Measurements from ENCODE around the gene OTX2. TPM values are rescaled to one million over a fixed set of nuclear protein-coding genes. Genes with fewer than 3 reads are reported as not detected.

The OTX2 gene
- total RNA-seq, 1 experiment from 2014 or later = not detected

DNA sequence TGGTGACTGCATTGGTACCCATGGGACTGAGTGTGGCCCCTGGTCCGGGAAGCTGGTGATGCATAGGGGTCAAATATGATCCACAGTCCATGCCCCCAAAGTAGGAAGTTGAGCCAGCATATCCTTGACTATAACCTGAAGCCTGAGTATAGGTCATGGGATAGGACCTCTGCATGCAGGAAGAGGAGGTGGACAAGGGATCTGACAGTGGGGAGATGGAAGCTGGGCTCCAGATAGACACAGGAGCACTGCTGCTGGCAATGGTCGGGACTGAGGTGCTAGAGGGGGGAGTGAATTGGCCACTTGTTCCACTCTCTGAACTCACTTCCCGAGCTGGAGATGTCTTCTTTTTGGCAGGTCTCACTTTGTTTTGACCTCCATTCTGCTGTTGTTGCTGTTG, 8.4 kb downstream of the OTX2 start:
- H3K27me3 ChIP-seq (ENCODE audit: control insufficient read depth, insufficient read depth, low read length) = no peaks in the 10 kb centered on the region; the same call in 1 of the 2 replicates

DNA sequence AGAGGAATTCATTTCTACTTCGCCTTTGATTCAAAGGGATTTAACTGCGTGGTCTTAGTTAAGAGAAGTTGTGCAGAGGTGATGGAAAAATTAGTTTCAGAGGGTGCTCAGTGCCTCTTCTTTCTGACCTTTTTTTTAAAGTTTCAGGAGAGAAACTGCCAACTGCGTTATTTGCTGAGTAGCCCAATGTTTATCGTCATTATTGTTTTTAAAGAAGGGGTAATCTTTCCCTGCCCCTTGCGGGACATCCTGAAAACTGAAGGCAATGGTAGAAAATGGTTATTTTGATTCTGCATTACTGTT, 11.0 kb downstream of the OTX2 start:
- H3K36me3 ChIP-seq (ENCODE audit: control insufficient read depth, insufficient read depth, low read length) = no peaks in the 10 kb centered on the region
- no peaks in the 10 kb centered on the region; the same call in 1 of the 2 replicates for H3K27me3 ChIP-seq (ENCODE audit: control insufficient read depth, insufficient read depth, low read length)
- no peak for ATAC-seq
- no peaks in the 10 kb centered on the region for H3K9me3 ChIP-seq (ENCODE audit: control insufficient read depth, insufficient read depth, low read depth, low read length)
- ChIA-PET CTCF (no interaction called here), POLR2A (no interaction called here)
- H3K27ac ChIP-seq (ENCODE audit: low read length) = no peak overlapping the region
- no TSS peak for BruUV-seq (replicated peaks)
- no peak for DNase-seq (ENCODE audit: low read depth, low spot score)
- TF ChIP-seq, protein P1, sequence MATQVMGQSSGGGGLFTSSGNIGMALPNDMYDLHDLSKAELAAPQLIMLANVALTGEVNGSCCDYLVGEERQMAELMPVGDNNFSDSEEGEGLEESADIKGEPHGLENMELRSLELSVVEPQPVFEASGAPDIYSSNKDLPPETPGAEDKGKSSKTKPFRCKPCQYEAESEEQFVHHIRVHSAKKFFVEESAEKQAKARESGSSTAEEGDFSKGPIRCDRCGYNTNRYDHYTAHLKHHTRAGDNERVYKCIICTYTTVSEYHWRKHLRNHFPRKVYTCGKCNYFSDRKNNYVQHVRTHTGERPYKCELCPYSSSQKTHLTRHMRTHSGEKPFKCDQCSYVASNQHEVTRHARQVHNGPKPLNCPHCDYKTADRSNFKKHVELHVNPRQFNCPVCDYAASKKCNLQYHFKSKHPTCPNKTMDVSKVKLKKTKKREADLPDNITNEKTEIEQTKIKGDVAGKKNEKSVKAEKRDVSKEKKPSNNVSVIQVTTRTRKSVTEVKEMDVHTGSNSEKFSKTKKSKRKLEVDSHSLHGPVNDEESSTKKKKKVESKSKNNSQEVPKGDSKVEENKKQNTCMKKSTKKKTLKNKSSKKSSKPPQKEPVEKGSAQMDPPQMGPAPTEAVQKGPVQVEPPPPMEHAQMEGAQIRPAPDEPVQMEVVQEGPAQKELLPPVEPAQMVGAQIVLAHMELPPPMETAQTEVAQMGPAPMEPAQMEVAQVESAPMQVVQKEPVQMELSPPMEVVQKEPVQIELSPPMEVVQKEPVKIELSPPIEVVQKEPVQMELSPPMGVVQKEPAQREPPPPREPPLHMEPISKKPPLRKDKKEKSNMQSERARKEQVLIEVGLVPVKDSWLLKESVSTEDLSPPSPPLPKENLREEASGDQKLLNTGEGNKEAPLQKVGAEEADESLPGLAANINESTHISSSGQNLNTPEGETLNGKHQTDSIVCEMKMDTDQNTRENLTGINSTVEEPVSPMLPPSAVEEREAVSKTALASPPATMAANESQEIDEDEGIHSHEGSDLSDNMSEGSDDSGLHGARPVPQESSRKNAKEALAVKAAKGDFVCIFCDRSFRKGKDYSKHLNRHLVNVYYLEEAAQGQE (IDR thresholded peaks at IDR 0.05; ENCODE audit: insufficient read depth in 1 of 2, low read depth in 2 of 2, low read length in 1 of 2) = no peak
- TF ChIP-seq POLR2AphosphoS5 (IDR thresholded peaks at IDR 0.05; ENCODE audit: low read depth, low read length) (no peak), SIN3A (IDR thresholded peaks at IDR 0.05; ENCODE audit: borderline replicate concordance, insufficient read depth, low read depth, low read length) (no peak), TCF7L2 (IDR thresholded peaks at IDR 0.05; ENCODE audit: low read depth, low read length) (no peak)
- TF ChIP-seq, protein P2, sequence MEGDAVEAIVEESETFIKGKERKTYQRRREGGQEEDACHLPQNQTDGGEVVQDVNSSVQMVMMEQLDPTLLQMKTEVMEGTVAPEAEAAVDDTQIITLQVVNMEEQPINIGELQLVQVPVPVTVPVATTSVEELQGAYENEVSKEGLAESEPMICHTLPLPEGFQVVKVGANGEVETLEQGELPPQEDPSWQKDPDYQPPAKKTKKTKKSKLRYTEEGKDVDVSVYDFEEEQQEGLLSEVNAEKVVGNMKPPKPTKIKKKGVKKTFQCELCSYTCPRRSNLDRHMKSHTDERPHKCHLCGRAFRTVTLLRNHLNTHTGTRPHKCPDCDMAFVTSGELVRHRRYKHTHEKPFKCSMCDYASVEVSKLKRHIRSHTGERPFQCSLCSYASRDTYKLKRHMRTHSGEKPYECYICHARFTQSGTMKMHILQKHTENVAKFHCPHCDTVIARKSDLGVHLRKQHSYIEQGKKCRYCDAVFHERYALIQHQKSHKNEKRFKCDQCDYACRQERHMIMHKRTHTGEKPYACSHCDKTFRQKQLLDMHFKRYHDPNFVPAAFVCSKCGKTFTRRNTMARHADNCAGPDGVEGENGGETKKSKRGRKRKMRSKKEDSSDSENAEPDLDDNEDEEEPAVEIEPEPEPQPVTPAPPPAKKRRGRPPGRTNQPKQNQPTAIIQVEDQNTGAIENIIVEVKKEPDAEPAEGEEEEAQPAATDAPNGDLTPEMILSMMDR (IDR thresholded peaks at IDR 0.05) = no peak
- in situ Hi-C loops (cut with HindIII; ENCODE audit: low pct_unique_long_range_greater_than_20kb, low sequenced_read_pairs) (no loop called here), intact Hi-C loops (cut with micrococcal nuclease; ENCODE audit: unreplicated experiment) (no loop called here)
- no peak overlapping the region for H3K4me3 ChIP-seq (ENCODE audit: low read depth in 2 of 2, low read length in 2 of 2)
- no peaks in the 10 kb centered on the region for H3K4me1 ChIP-seq (ENCODE audit: control insufficient read depth, insufficient read depth, low read length)

More for the DNA sequence above, 8.4 kb downstream of the OTX2 start:
- Histone ChIP-seq H3K4me1 (ENCODE audit: control insufficient read depth, insufficient read depth, low read length) (no peaks in the 10 kb centered on the region), H3K4me3 (ENCODE audit: low read depth in 2 of 2, low read length in 2 of 2) (no peak overlapping the region), H3K36me3 (ENCODE audit: control insufficient read depth, insufficient read depth, low read length) (no peaks in the 10 kb centered on the region), H3K9me3 (ENCODE audit: control insufficient read depth, insufficient read depth, low read depth, low read length) (no peaks in the 10 kb centered on the region), H3K27ac (ENCODE audit: low read length) (no peak overlapping the region)
- BruUV-seq (replicated peaks) = no TSS peak
- no peak for DNase-seq (ENCODE audit: low read depth, low spot score)
- no peak for ATAC-seq
- intact Hi-C loops (cut with micrococcal nuclease; ENCODE audit: unreplicated experiment) (no loop called here), in situ Hi-C loops (cut with HindIII; ENCODE audit: low pct_unique_long_range_greater_than_20kb, low sequenced_read_pairs) (no loop called here)
- POLR2A ChIA-PET = no interaction called here
- CTCF ChIA-PET = no interaction called here
- TF ChIP-seq, protein P1 (IDR thresholded peaks at IDR 0.05; ENCODE audit: insufficient read depth in 1 of 2, low read depth in 2 of 2, low read length in 1 of 2) = no peak
- TF ChIP-seq, protein P2 (IDR thresholded peaks at IDR 0.05) = no peak
- no peak for TF ChIP-seq POLR2AphosphoS5 (IDR thresholded peaks at IDR 0.05; ENCODE audit: low read depth, low read length)
- TF ChIP-seq TCF7L2 (IDR thresholded peaks at IDR 0.05; ENCODE audit: low read depth, low read length) = no peak
- no peak for TF ChIP-seq SIN3A (IDR thresholded peaks at IDR 0.05; ENCODE audit: borderline replicate concordance, insufficient read depth, low read depth, low read length)

Data from Panc1 (cell line).